NCI-H2171 (cell line): Measurements from ENCODE around the gene ASMTL.
"Not testable (repeated sequence)": the region's sequence is repeated elsewhere in the genome, so short reads cannot be mapped to it uniquely, and the experiment has no call there.

ENCODE experiments used
- DNase-seq: peaks from one replicate; lab custom pipeline; 2025; lab: John Stamatoyannopoulos, UW

ASMTL gene

GRCh38 chrX:1481636-1482529, 29.2 kb upstream of the ASMTL start:
- no peak for DNase-seq

GRCh38 chrX:1480082-1480785, 27.5 kb upstream of the ASMTL start:
- DNase-seq = no peak

GRCh38 chrX:1477801-1478458, 25.2 kb upstream of the ASMTL start:
- DNase-seq = no peak

GRCh38 chrX:1477229-1477628, 24.5 kb upstream of the ASMTL start:
- no peak for DNase-seq

- DNase-seq = no peak
Measured at GRCh38 chrX:1476682-1477081, 24.0 kb upstream of the ASMTL start.

- no peak for DNase-seq
Measured at GRCh38 chrX:1475881-1476280, 23.2 kb upstream of the ASMTL start.

- DNase-seq = no peak
Measured at GRCh38 chrX:1475481-1475880, 22.8 kb upstream of the ASMTL start.

- DNase-seq = not testable (repeated sequence)
Measured at GRCh38 chrX:1474593-1474992, 21.9 kb upstream of the ASMTL start.

- no peak for DNase-seq
Measured at GRCh38 chrX:1472975-1473374, 20.3 kb upstream of the ASMTL start.

- DNase-seq = no peak
Measured at GRCh38 chrX:1468250-1468772, 15.6 kb upstream of the ASMTL start.

- no peak for DNase-seq
Measured at GRCh38 chrX:1466971-1467561, 14.4 kb upstream of the ASMTL start.

- DNase-seq = no peak
Measured at GRCh38 chrX:1466232-1466661, 13.5 kb upstream of the ASMTL start.

- DNase-seq = no peak
Measured at GRCh38 chrX:1465286-1466231, 12.8 kb upstream of the ASMTL start.

- no peak for DNase-seq
Measured at GRCh38 chrX:1464971-1465285, 12.2 kb upstream of the ASMTL start.

- no peak for DNase-seq
Measured at GRCh38 chrX:1464041-1464970, 11.6 kb upstream of the ASMTL start.

- DNase-seq = no peak
Measured at GRCh38 chrX:1463581-1463980, 10.9 kb upstream of the ASMTL start.

- DNase-seq = no peak
Measured at GRCh38 chrX:1462596-1463251, 10.0 kb upstream of the ASMTL start.

- no peak for DNase-seq
Measured at GRCh38 chrX:1462110-1462509, 9.4 kb upstream of the ASMTL start.

GRCh38 chrX:1455948-1456280, 3.2 kb upstream of the ASMTL start:
- no peak for DNase-seq
